Peyer's patch (tissue), 4 donors: Measurements from ENCODE around the gene METTL26. TPM values are rescaled to one million over a fixed set of nuclear protein-coding genes. Genes with fewer than 3 reads are reported as not detected.

ENCODE experiments used
- DNase-seq, 3 donors: peaks; one replicate each; pipeline ENCODE4 v3.0.0-alpha.2; 2017 to 2019
- H3K27ac ChIP-seq, 4 donors: fragments of 200-600 bp; sonication (generic); one replicate each; pipeline ENCODE4 v1.5.1; 2016 to 2019
- H3K27me3 ChIP-seq, 2 donors: fragments of 200-600 bp; sonication (generic); one replicate each; pipeline ENCODE4 v1.5.1; 2019
- H3K36me3 ChIP-seq, 3 donors: fragments of 200-600 bp; sonication (generic); one replicate each; pipeline ENCODE4 v1.5.1; 2016 to 2019
- H3K4me1 ChIP-seq, 4 donors: fragments of 200-600 bp; sonication (generic); one replicate each; pipeline ENCODE4 v1.5.1; 2016 to 2019
- H3K4me3 ChIP-seq, 4 donors: fragments of 200-600 bp; sonication (generic); 1 replicate in 3 of 4; 2 replicates in 1 of 4; pipeline ENCODE4 v1.5.1; 2016 to 2019; ENCODE audit warnings: mild to moderate bottlenecking in 1 of 4
- H3K9me3 ChIP-seq, 4 donors: fragments of 200-600 bp; sonication (generic); one replicate each; pipeline ENCODE4 v1.5.1; 2016 to 2019; ENCODE audit warnings: mild to moderate bottlenecking in 1 of 4
- POLR2A ChIP-seq, 2 donors: fragments of 450-650 bp; IDR thresholded peaks; one replicate each; pipeline ENCODE4 v1.5.1; 2017; ENCODE audit warnings: antibody characterized with exemption in 2 of 2, mild to moderate bottlenecking in 2 of 2, moderate library complexity in 2 of 2
- total RNA-seq, 4 donors: library from RNA; depleted of rRNA; stranded (reverse); fragments of >200 nt; gene quantifications; one replicate each; pipeline ENCODE4 v1.1.0, GENCODE V29; 2016
- TF ChIP-seq, protein P1 (sequence below), 6 experiments: fragments of 450-650 bp in 4 of 6; fragments of 200-600 bp in 2 of 6; sonication (generic) in 1 of 6; IDR thresholded peaks; one replicate each; pipeline ENCODE4 v1.5.1; 2017 to 2019; ENCODE audit warnings: antibody characterized with exemption in 6 of 6, mild to moderate bottlenecking in 3 of 6, moderate library complexity in 1 of 6

Gene METTL26
- total RNA-seq, 4 donors from 2014 or later, result 44.5 to 153 (median 60.2) TPM

DNA sequence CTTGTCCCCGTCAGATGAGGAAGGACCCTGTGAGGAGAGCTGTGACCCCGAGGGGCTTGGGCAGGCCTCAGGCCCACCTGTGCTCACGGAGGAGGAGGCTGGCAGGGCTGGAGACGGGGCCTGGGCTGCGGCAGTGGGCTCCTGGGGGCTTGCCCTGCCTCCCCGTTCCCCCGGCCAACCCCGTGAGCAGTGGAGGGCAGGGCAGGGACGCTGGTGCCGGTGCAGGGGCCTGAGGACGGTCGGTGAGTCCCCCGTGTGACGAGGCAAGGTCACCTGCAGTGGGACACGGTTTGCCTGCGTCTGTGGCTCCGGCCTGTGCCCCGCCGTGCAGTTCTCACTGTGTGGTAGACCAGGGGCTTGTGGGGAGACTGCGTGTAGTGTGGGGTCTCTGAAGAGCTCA lies 23.5 kb upstream of the METTL26 start:
- TF ChIP-seq, protein P1, sequence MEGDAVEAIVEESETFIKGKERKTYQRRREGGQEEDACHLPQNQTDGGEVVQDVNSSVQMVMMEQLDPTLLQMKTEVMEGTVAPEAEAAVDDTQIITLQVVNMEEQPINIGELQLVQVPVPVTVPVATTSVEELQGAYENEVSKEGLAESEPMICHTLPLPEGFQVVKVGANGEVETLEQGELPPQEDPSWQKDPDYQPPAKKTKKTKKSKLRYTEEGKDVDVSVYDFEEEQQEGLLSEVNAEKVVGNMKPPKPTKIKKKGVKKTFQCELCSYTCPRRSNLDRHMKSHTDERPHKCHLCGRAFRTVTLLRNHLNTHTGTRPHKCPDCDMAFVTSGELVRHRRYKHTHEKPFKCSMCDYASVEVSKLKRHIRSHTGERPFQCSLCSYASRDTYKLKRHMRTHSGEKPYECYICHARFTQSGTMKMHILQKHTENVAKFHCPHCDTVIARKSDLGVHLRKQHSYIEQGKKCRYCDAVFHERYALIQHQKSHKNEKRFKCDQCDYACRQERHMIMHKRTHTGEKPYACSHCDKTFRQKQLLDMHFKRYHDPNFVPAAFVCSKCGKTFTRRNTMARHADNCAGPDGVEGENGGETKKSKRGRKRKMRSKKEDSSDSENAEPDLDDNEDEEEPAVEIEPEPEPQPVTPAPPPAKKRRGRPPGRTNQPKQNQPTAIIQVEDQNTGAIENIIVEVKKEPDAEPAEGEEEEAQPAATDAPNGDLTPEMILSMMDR (IDR thresholded peaks at IDR 0.05), result no peak
- no peak for TF ChIP-seq POLR2A (IDR thresholded peaks at IDR 0.05)

DNA sequence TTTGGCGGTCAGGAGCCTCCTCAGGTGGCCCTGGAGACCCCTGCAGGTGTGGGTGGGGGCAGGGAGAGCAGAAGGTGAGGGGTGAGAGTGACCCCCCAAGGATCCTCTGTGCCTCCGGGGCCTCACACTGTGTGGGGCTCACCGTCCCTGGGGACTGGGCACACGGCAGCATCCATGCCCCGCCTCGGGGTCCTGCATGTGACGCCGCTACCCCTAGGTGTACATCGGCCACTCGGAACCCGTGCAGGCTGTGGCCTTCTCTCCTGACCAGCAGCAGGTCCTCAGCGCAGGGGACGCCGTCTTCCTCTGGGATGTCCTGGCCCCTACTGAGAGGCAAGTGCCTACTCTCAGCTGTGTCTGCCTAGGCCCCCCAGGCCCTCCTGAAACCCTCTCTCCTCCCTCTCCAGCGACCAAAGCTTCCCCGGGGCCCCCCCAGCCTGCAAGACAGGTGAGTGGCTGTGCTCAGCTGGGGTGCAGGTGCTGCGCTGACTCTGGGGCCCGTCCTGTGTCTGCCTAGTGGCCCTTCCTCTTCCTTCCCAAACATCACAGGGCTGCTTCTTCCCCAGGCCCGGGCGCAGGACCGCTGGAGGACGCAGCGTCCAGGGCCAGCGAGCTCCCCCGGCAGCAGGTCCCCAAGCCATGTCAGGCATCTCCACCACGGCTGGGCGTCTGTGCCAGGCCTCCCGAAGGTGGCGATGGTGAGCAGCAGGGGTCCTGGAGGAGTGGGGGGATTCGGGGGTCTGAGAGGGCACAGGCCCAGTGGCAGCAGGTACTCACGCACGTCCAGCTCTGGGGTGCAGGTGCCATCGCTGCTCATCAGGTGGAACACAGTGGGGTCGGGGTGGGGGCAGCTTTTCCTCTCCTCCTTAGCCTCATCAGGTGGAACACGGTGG lies 22.8 kb upstream of the METTL26 start:
- Histone ChIP-seq H3K4me3 (no peak overlapping the region), H3K9me3 (no peaks in the 10 kb centered on the region), H3K27ac (no peak overlapping the region), H3K36me3 (peaks cover 0 to 11% (median 0%) of the 10 kb centered on the region in 3 donors), H3K27me3 (no peaks in the 10 kb centered on the region), H3K4me1 (peaks cover 0 to 14% (median 6%) of the 10 kb centered on the region in 4 donors)
- no peak for DNase-seq
- TF ChIP-seq, protein P1 (IDR thresholded peaks at IDR 0.05), result no peak
- no peak for TF ChIP-seq POLR2A (IDR thresholded peaks at IDR 0.05)

More for the DNA sequence above, 23.5 kb upstream of the METTL26 start:
- no peaks in the 10 kb centered on the region for H3K9me3 ChIP-seq
- no peak overlapping the region for H3K4me3 ChIP-seq
- H3K27ac ChIP-seq, result no peak overlapping the region
- DNase-seq, result no peak
- H3K36me3 ChIP-seq, result peaks cover 0 to 11% (median 0%) of the 10 kb centered on the region in 3 donors
- no peaks in the 10 kb centered on the region for H3K27me3 ChIP-seq
- peaks cover 0 to 14% (median 6%) of the 10 kb centered on the region in 4 donors for H3K4me1 ChIP-seq

DNA sequence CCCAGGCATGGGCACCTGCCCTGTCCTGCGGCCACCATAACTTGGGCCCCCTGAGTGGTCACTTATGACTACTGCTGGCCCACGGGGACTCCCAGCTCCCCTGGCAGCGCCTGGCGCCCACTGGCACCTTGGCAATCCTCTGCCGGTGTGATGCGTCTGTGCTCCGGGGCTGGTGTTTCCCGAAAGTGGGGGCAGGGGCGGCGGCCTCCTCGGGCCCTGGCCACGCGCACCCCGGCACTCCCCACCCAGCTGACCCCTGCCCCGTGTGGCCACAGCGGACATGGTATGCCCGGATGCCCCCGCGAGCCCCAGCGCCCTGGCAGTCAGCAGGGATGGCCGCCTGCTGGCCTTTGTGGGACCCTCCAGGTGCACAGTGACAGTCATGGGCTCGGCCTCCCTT lies 21.4 kb upstream of the METTL26 start:
- no peaks in the 10 kb centered on the region for H3K9me3 ChIP-seq
- no peak for TF ChIP-seq POLR2A (IDR thresholded peaks at IDR 0.05)
- TF ChIP-seq, protein P1 (IDR thresholded peaks at IDR 0.05), result no peak
- no peak for DNase-seq
- H3K4me1 ChIP-seq, result peaks cover 0 to 14% (median 6%) of the 10 kb centered on the region in 4 donors
- peaks cover 0 to 17% (median 0%) of the 10 kb centered on the region in 3 donors for H3K36me3 ChIP-seq
- no peak overlapping the region for H3K4me3 ChIP-seq
- H3K27ac ChIP-seq, result no peak overlapping the region
- no peaks in the 10 kb centered on the region for H3K27me3 ChIP-seq

DNA sequence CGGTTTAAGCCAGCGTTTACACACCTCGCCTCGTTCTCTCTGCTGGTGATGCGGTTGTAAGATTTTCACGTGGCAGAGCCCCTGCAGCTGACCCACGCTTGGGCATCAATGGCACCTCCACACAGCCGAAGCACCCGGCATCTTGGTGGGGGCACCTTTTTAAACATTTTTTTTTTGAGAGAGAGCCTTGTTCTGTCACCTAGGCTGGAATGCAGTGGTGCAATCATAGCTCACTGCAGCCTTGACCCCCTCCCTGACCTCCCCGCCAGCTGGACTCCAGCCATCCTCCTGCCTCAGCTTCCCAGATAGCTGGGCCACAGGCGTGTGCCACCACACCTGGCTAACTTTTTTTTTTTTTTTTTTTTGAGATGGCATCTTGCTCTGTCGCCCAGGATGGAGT lies 17.9 kb upstream of the METTL26 start:
- H3K4me1 ChIP-seq, result peaks cover 0 to 16% (median 5%) of the 10 kb centered on the region in 4 donors
- no peak overlapping the region for H3K27ac ChIP-seq
- no peaks in the 10 kb centered on the region for H3K9me3 ChIP-seq
- H3K27me3 ChIP-seq, result no peaks in the 10 kb centered on the region
- DNase-seq, result no peak
- H3K4me3 ChIP-seq, result no peak overlapping the region
- H3K36me3 ChIP-seq, result peaks cover 0 to 17% (median 0%) of the 10 kb centered on the region in 3 donors
- TF ChIP-seq, protein P1 (IDR thresholded peaks at IDR 0.05), result no peak
- no peak for TF ChIP-seq POLR2A (IDR thresholded peaks at IDR 0.05)

DNA sequence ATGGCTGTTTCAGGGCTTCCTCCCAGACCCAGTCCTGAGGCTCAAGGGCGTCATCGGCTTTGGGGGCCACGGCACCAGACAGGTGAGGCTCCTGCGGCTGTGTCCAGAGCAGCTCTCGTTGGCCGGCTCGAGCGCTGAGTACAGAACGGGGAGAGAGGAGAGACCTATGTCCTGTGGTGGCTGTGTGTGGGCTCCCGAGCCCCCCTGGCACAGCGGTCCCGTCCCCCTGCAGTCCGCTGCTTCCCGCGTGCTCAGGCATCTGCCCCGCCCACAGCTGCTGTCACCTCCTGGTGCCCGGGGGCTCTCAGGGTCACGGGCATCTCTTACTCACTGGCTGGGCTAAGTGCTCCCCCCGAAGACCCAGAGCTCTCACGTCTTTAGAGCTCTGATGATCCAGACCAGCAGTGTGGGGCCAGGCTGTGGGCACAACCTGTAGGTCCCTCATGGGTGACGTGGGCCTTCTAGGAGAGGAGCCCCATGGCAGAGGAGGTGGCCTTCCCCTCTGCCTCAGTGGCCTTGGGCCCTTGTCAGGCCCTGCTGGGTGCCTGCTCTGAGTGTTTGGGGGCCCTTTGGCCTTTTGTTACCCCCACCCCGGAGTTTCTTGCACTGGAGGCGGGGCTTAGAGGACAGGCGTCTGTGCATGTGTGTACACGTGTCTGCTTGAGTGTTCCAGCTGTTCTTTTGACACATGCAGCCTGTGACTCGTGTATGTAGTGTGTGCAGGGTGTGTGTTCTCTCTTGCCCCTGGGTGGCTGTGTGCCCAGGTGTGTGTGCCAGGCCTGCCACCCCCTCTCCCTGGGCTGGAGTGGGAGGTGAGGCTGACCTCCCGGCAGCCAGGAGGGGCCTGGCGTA lies 16.6 kb upstream of the METTL26 start:
- TF ChIP-seq, protein P1 (IDR thresholded peaks at IDR 0.05), result no peak
- TF ChIP-seq POLR2A (IDR thresholded peaks at IDR 0.05), result no peak
- Histone ChIP-seq H3K4me3 (no peak overlapping the region), H3K36me3 (peaks cover 0 to 10% (median 0%) of the 10 kb centered on the region in 3 donors)

More for the DNA sequence above, 16.6 kb upstream of the METTL26 start:
- Histone ChIP-seq H3K27me3 (no peaks in the 10 kb centered on the region), H3K9me3 (no peaks in the 10 kb centered on the region), H3K27ac (no peak overlapping the region), H3K4me1 (peaks cover 0 to 25% (median 12%) of the 10 kb centered on the region in 4 donors)
- DNase-seq, result no peak
